Measurements from ENCODE around the gene OR1K1. TPM values are rescaled to one million over a fixed set of nuclear protein-coding genes. Genes with fewer than 3 reads are reported as not detected.
A peak's percentile ranks its signal among the peaks of the same experiment; 100 is the strongest.

OR1K1 gene
- total and polyA plus RNA-seq, 4 experiments from 2014 or later: not detected

DNA sequence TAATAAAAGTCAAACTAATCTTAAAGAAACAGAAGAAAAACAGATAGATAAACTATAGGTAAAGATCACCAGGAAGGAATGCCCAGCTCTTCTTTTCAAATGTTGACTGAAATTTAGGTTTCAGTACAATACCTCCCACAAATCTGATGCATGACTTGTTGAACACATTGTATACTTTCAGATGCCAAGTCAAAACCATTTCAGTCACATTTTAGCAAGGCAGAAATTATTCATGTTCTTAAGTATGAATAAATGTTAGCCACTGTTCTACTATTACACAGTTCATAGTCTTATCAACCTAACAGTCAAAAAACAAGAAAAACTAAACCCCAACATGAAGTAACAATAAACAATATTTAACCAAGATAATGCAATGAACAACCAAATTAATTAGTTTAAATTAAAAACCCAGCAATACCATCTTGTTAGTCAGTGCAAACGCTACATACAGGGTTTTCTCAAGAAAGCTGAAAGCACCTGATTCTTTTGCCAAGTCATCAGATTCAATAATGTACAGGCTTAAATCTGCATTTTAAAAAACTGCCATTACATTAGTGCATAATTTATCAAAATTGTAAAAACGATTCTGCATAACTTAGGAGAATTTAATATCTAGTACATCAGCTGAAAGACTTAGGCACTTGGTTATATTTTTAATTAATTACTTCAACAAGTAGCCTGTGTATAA, 48.5 kb downstream of the OR1K1 start:
- intact Hi-C loops (cut with micrococcal nuclease): no loop called here
- CTCF ChIA-PET (ENCODE audit: partially characterized antibody): interaction anchor here (1.1 to 2.3 kb wide), 2 partner anchors 13 to 40 kb away, joined by 5 to 6 read pairs; no protein-coding TSS in a partner anchor
- peaks cover 21% of the 10 kb centered on the region for H3K4me1 ChIP-seq (ENCODE audit: insufficient read depth, low read length)
- no peak overlapping the region for H3K27ac ChIP-seq (ENCODE audit: low read depth, low read length)
- DNase-seq: no peak
- H3K27me3 ChIP-seq (ENCODE audit: insufficient read depth, low read length): no peaks in the 10 kb centered on the region
- POLR2A ChIA-PET (ENCODE audit: partially characterized antibody): interaction anchor here (1.2 kb wide), 1 partner anchor 20 kb away, joined by 3 read pairs; the partner anchor contains the start of gene PDCL
- no peaks in the 10 kb centered on the region for H3K9me3 ChIP-seq (ENCODE audit: control insufficient read depth in 1 of 2, low read length in 2 of 2)
- Mint-ChIP-seq H3K36me3 (peaks cover 25 to 42% of the 10 kb centered on the region in 2 donors), H3K27me3 (no peaks in the 10 kb centered on the region), H3K9me3 (no peaks in the 10 kb centered on the region), H3K4me3 (no peak overlapping the region), H3K4me1 (peaks cover 14 to 29% (median 25%) of the 10 kb centered on the region in 4 donors), H3K27ac (peak overlapping the region in 5 of 7 donors; percentile 19 to 78 (median 42))
- H3K4me3 ChIP-seq (ENCODE audit: low read length in 2 of 2): no peak overlapping the region
- peaks cover 14% of the 10 kb centered on the region for H3K36me3 ChIP-seq (ENCODE audit: insufficient read depth, low read length)

Other genes with a start within 250 kb of the OR1K1 start
- gene OR1N2, start 247.0 kb upstream of the OR1K1 start, total RNA-seq: not detected
- gene OR1N2, start 247.0 kb upstream of the OR1K1 start, polyA plus RNA-seq: not detected
- not detected for gene OR1L8, start 216.7 kb upstream of the OR1K1 start, total RNA-seq
- not detected for gene OR1L8, start 216.7 kb upstream of the OR1K1 start, polyA plus RNA-seq
- gene OR1Q1, start 185.4 kb upstream of the OR1K1 start, total RNA-seq: not detected
- not detected for gene OR1Q1, start 185.4 kb upstream of the OR1K1 start, polyA plus RNA-seq
- not detected for gene OR1B1, start 142.5 kb upstream of the OR1K1 start, total RNA-seq
- not detected for gene OR1B1, start 142.5 kb upstream of the OR1K1 start, polyA plus RNA-seq
- not detected for gene OR1L1, start 138.4 kb upstream of the OR1K1 start, total RNA-seq
- gene OR1L1, start 138.4 kb upstream of the OR1K1 start, polyA plus RNA-seq: not detected
- not detected for gene OR1L3, start 125.0 kb upstream of the OR1K1 start, total RNA-seq
- gene OR1L3, start 125.0 kb upstream of the OR1K1 start, polyA plus RNA-seq: not detected
- gene OR1L4, start 76.1 kb upstream of the OR1K1 start, total RNA-seq: not detected
- not detected for gene OR1L4, start 76.1 kb upstream of the OR1K1 start, polyA plus RNA-seq
- gene OR1L6, start 57.8 kb upstream of the OR1K1 start, total RNA-seq: not detected
- gene OR1L6, start 57.8 kb upstream of the OR1K1 start, polyA plus RNA-seq: not detected
- not detected for gene OR5C1, start 11.2 kb upstream of the OR1K1 start, total RNA-seq
- not detected for gene OR5C1, start 11.2 kb upstream of the OR1K1 start, polyA plus RNA-seq
- gene PDCL, start 28.5 kb downstream of the OR1K1 start, total RNA-seq: 10 to 100 TPM; 16.5 to 18.1 TPM
- gene PDCL, start 28.5 kb downstream of the OR1K1 start, polyA plus RNA-seq: 10 to 100 TPM; 10.4 to 12.1 TPM
- gene RC3H2, start 105.2 kb downstream of the OR1K1 start, total RNA-seq: 10 to 100 TPM; 66.6 to 70.7 TPM
- gene RC3H2, start 105.2 kb downstream of the OR1K1 start, polyA plus RNA-seq: 10 to 100 TPM; 18.7 to 27.4 TPM
- 10 to 100 TPM; 20.2 to 20.5 TPM for gene ZBTB6, start 113.2 kb downstream of the OR1K1 start, total RNA-seq
- gene ZBTB6, start 113.2 kb downstream of the OR1K1 start, polyA plus RNA-seq: 1 to 10 TPM; 2.5 to 2.9 TPM
- 10 to 100 TPM; 10.5 to 10.9 TPM for gene ZBTB26, start 131.4 kb downstream of the OR1K1 start, total RNA-seq
- gene ZBTB26, start 131.4 kb downstream of the OR1K1 start, polyA plus RNA-seq: 1 to 10 TPM; 1.4 TPM
- 10 to 100 TPM; 43.2 to 43.6 TPM for gene RABGAP1, start 140.9 kb downstream of the OR1K1 start, total RNA-seq
- gene RABGAP1, start 140.9 kb downstream of the OR1K1 start, polyA plus RNA-seq: 10 to 100 TPM; 21.6 to 24.1 TPM
- gene GPR21, start 233.5 kb downstream of the OR1K1 start, total RNA-seq: 1 to 10 TPM; 1.0 to 2.3 TPM
- not detected for gene GPR21, start 233.5 kb downstream of the OR1K1 start, polyA plus RNA-seq

Data from CD4-positive, alpha-beta memory T cell (primary cell).